ENCODE data around the gene EMP1.
"Not testable (repeated sequence)": the region's sequence is repeated elsewhere in the genome, so short reads cannot be mapped to it uniquely, and the experiment has no call there.

The EMP1 gene

GRCh38 chr12:13259625-13260024 is 63.1 kb downstream of the EMP1 start:
- not testable (repeated sequence) for DNase-seq (ENCODE audit: low read depth)

GRCh38 chr12:13267826-13268225 is 71.3 kb downstream of the EMP1 start:
- not testable (repeated sequence) for DNase-seq (ENCODE audit: low read depth)

GRCh38 chr12:13268581-13268980 is 72.1 kb downstream of the EMP1 start:
- no peak for DNase-seq (ENCODE audit: low read depth)

Measured in activated gamma-delta T cell treated with anti-CD3 and anti-CD28 coated beads, Interleukin-2, amount 50 U/mL, for 16 hours (primary cell).